Measurements from ENCODE around the gene C11orf16. TPM values are rescaled to one million over a fixed set of nuclear protein-coding genes. Genes with fewer than 3 reads are reported as not detected.
A peak's percentile ranks its signal among the peaks of the same experiment; 100 is the strongest.

The C11orf16 gene
- total RNA-seq, 1 donor from 2014 or later: not detected

GRCh38 chr11:8961401-8961800, 28.7 kb upstream of the C11orf16 start:
- peaks cover 18% of the 10 kb centered on the region for H3K4me1 Mint-ChIP-seq (ENCODE audit: unreplicated experiment)
- no peak overlapping the region for H3K4me3 Mint-ChIP-seq
- TF ChIP-seq CTCF (conservative IDR thresholded peaks at IDR 0.05): no peak
- no peaks in the 10 kb centered on the region for H3K27me3 Mint-ChIP-seq
- DNase-seq (ENCODE audit: extremely low spot score, unreplicated experiment): no peak
- H3K36me3 Mint-ChIP-seq: no peaks in the 10 kb centered on the region
- no peaks in the 10 kb centered on the region for H3K9me3 Mint-ChIP-seq
- no peak overlapping the region for H3K27ac Mint-ChIP-seq

- Mint-ChIP-seq H3K4me3 (peak overlapping the region; percentile 11), H3K27ac (peak overlapping the region; percentile 25)
These were observed 26.9 kb upstream of the C11orf16 start for GRCh38 chr11:8959546-8960166.

GRCh38 chr11:8956860-8957259, 24.1 kb upstream of the C11orf16 start:
- H3K27ac Mint-ChIP-seq: no peak overlapping the region
- H3K36me3 Mint-ChIP-seq: peaks cover 5% of the 10 kb centered on the region
- no peaks in the 10 kb centered on the region for H3K9me3 Mint-ChIP-seq
- no peaks in the 10 kb centered on the region for H3K4me1 Mint-ChIP-seq (ENCODE audit: unreplicated experiment)
- no peak for DNase-seq (ENCODE audit: extremely low spot score, unreplicated experiment)
- no peak for TF ChIP-seq CTCF (conservative IDR thresholded peaks at IDR 0.05)
- no peak overlapping the region for H3K4me3 Mint-ChIP-seq
- H3K27me3 Mint-ChIP-seq: no peaks in the 10 kb centered on the region

More at GRCh38 chr11:8959546-8960166, 26.9 kb upstream of the C11orf16 start:
- peaks cover 15% of the 10 kb centered on the region for H3K4me1 Mint-ChIP-seq (ENCODE audit: unreplicated experiment)
- DNase-seq (ENCODE audit: extremely low spot score, unreplicated experiment): no peak
- no peaks in the 10 kb centered on the region for H3K9me3 Mint-ChIP-seq
- no peaks in the 10 kb centered on the region for H3K36me3 Mint-ChIP-seq
- TF ChIP-seq CTCF (conservative IDR thresholded peaks at IDR 0.05): peak; percentile 78
- H3K27me3 Mint-ChIP-seq: no peaks in the 10 kb centered on the region

GRCh38 chr11:8948886-8949285, 16.1 kb upstream of the C11orf16 start:
- no peaks in the 10 kb centered on the region for H3K9me3 Mint-ChIP-seq
- no peak overlapping the region for H3K27ac Mint-ChIP-seq
- no peak overlapping the region for H3K4me3 Mint-ChIP-seq
- no peak for DNase-seq (ENCODE audit: extremely low spot score, unreplicated experiment)
- H3K27me3 Mint-ChIP-seq: no peaks in the 10 kb centered on the region
- no peak for TF ChIP-seq CTCF (conservative IDR thresholded peaks at IDR 0.05)
- H3K4me1 Mint-ChIP-seq (ENCODE audit: unreplicated experiment): peaks cover 4% of the 10 kb centered on the region
- H3K36me3 Mint-ChIP-seq: peaks cover 10% of the 10 kb centered on the region

- DNase-seq (ENCODE audit: extremely low spot score, unreplicated experiment): no peak
- Mint-ChIP-seq H3K4me1 (ENCODE audit: unreplicated experiment) (peaks cover 4% of the 10 kb centered on the region), H3K36me3 (peaks cover 7% of the 10 kb centered on the region), H3K27me3 (no peaks in the 10 kb centered on the region), H3K27ac (no peak overlapping the region), H3K4me3 (no peak overlapping the region), H3K9me3 (no peaks in the 10 kb centered on the region)
- TF ChIP-seq CTCF (conservative IDR thresholded peaks at IDR 0.05): no peak
These were observed 14.6 kb upstream of the C11orf16 start for GRCh38 chr11:8947230-8947943.
